ENCODE results near the gene AKAP11. TPM values are rescaled to one million over a fixed set of nuclear protein-coding genes. Genes with fewer than 3 reads are reported as not detected.

AKAP11 gene
- total and polyA plus RNA-seq, 2 experiments from 2014 or later: 4.3 to 21.6 TPM

DNA sequence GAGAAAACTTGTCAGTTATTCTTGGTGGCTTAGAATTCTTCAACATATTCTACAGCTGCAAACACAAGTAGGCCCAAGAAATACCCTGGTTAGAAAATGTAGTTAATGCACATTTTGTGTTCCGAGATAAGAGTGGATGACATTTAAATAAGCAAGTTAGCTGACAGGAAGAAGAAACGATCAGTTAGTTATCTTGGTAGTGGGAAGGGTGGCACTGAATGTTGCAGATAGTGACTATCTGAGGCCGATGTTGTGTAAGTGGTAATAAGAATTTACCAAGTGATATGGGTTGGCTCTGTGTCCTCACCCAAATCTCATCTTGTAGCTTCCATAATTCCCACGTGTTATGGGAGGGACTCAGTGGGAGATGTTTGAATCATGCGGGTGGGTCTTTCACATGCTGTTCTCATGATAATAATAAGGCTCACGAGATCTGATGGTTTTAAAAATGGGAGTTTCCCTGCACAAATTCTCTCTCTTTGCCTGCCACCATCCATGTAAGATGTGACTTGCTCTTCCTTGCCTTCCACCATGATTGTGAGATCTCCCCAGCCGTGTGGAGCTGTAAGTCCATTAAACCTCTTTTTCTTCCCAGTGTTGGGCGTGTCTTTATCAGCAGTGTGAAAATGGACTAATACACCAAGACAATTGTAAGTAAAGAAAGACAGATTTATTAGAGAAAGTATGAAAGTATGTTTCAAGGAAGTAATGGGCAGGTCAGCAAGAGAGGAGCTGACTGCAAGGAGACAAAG is 10.9 kb upstream of the AKAP11 start:
- Histone ChIP-seq H3K79me2 (replicated peaks; ENCODE audit: insufficient read depth) (no peaks in the 10 kb centered on the region), H3K27me3 (ENCODE audit: insufficient read depth) (no peaks in the 10 kb centered on the region), H3K4me3 (no peak overlapping the region), H3K27ac (ENCODE audit: low read depth) (no peak overlapping the region), H3F3A (replicated peaks; ENCODE audit: low read depth) (no peaks in the 10 kb centered on the region), H3K36me3 (ENCODE audit: insufficient read depth) (no peaks in the 10 kb centered on the region), H3K9me2 (ENCODE audit: insufficient read depth) (peaks cover 9% of the 10 kb centered on the region; the same call in 1 of the 2 replicates), H4K20me1 (replicated peaks; ENCODE audit: insufficient read depth) (no peaks in the 10 kb centered on the region), H2AFZ (no peak overlapping the region), H3K4me2 (no peak overlapping the region), H3K4me1 (ENCODE audit: insufficient read depth) (no peaks in the 10 kb centered on the region; the same call in 1 of the 2 replicates)
- ATAC-seq (no peak), DNase-seq (ENCODE audit: low spot score) (no peak)
- TF ChIP-seq ETS1 (IDR thresholded peaks at IDR 0.05) (no peak), STAT1 (IDR thresholded peaks at IDR 0.05; ENCODE audit: unreplicated experiment) (no peak), JUNB (IDR thresholded peaks at IDR 0.05; ENCODE audit: unreplicated experiment) (no peak), EZH2 (IDR thresholded peaks at IDR 0.05; ENCODE audit: low read depth, unreplicated experiment) (no peak), NANOG (IDR thresholded peaks at IDR 0.05; ENCODE audit: borderline replicate concordance) (no peak), ZNF462 (CRISPR knock-in tag; IDR thresholded peaks at IDR 0.05) (no peak), POLR2AphosphoS5 (IDR thresholded peaks at IDR 0.05; ENCODE audit: low read depth) (no peak), CREB1 (CRISPR knock-in tag; IDR thresholded peaks at IDR 0.05; ENCODE audit: low read depth) (no peak), ZNF114 (CRISPR knock-in tag; IDR thresholded peaks at IDR 0.05) (no peak), EZH2phosphoT487 (IDR thresholded peaks at IDR 0.05; ENCODE audit: unreplicated experiment) (no peak), ZNF331 (CRISPR knock-in tag; IDR thresholded peaks at IDR 0.05; ENCODE audit: low read depth) (no peak)
- TF ChIP-seq, protein P1, sequence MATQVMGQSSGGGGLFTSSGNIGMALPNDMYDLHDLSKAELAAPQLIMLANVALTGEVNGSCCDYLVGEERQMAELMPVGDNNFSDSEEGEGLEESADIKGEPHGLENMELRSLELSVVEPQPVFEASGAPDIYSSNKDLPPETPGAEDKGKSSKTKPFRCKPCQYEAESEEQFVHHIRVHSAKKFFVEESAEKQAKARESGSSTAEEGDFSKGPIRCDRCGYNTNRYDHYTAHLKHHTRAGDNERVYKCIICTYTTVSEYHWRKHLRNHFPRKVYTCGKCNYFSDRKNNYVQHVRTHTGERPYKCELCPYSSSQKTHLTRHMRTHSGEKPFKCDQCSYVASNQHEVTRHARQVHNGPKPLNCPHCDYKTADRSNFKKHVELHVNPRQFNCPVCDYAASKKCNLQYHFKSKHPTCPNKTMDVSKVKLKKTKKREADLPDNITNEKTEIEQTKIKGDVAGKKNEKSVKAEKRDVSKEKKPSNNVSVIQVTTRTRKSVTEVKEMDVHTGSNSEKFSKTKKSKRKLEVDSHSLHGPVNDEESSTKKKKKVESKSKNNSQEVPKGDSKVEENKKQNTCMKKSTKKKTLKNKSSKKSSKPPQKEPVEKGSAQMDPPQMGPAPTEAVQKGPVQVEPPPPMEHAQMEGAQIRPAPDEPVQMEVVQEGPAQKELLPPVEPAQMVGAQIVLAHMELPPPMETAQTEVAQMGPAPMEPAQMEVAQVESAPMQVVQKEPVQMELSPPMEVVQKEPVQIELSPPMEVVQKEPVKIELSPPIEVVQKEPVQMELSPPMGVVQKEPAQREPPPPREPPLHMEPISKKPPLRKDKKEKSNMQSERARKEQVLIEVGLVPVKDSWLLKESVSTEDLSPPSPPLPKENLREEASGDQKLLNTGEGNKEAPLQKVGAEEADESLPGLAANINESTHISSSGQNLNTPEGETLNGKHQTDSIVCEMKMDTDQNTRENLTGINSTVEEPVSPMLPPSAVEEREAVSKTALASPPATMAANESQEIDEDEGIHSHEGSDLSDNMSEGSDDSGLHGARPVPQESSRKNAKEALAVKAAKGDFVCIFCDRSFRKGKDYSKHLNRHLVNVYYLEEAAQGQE (IDR thresholded peaks at IDR 0.05; ENCODE audit: unreplicated experiment): no peak
- TF ChIP-seq, protein P2, sequence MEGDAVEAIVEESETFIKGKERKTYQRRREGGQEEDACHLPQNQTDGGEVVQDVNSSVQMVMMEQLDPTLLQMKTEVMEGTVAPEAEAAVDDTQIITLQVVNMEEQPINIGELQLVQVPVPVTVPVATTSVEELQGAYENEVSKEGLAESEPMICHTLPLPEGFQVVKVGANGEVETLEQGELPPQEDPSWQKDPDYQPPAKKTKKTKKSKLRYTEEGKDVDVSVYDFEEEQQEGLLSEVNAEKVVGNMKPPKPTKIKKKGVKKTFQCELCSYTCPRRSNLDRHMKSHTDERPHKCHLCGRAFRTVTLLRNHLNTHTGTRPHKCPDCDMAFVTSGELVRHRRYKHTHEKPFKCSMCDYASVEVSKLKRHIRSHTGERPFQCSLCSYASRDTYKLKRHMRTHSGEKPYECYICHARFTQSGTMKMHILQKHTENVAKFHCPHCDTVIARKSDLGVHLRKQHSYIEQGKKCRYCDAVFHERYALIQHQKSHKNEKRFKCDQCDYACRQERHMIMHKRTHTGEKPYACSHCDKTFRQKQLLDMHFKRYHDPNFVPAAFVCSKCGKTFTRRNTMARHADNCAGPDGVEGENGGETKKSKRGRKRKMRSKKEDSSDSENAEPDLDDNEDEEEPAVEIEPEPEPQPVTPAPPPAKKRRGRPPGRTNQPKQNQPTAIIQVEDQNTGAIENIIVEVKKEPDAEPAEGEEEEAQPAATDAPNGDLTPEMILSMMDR (conservative IDR thresholded peaks at IDR 0.05; ENCODE audit: low read depth in 2 of 2): no peak
- no peak overlapping the region for H3K27ac Mint-ChIP-seq
- H3K4me3 Mint-ChIP-seq: no peak overlapping the region
- H3K4me1 Mint-ChIP-seq: peaks cover 8% of the 10 kb centered on the region; the same call in 2 of the 3 replicates
- H3K9me3 Mint-ChIP-seq: peaks cover 8% of the 10 kb centered on the region
- no peaks in the 10 kb centered on the region; the same call in 2 of the 3 replicates for H3K36me3 Mint-ChIP-seq (ENCODE audit: low read depth)
- peaks cover 3% of the 10 kb centered on the region for H3K27me3 Mint-ChIP-seq (ENCODE audit: insufficient read depth, low read depth, poor library complexity)
